Heart left ventricle (tissue), 16 donors: ENCODE results near the gene EGFL6. TPM values are rescaled to one million over a fixed set of nuclear protein-coding genes. Genes with fewer than 3 reads are reported as not detected.
"Not testable (repeated sequence)": the region's sequence is repeated elsewhere in the genome, so short reads cannot be mapped to it uniquely, and the experiment has no call there.

ENCODE experiments used
- ATAC-seq, 4 donors: fragments of 200-7000 bp; cut with Tn5 transposase; one replicate each; pipeline ENCODE4 v1.9.1; 2020 to 2022; ENCODE audit warnings: moderate library complexity in 4 of 4, mild to moderate bottlenecking in 3 of 4, moderate number of reproducible peaks in 1 of 4
- DNase-seq, 5 donors: peaks; one replicate each; pipeline ENCODE4 v3.0.0-alpha.2; 2020
- H3K27ac ChIP-seq, 12 donors: fragments of 200-600 bp; sonication (generic) in 4 of 12; one replicate each; pipeline versions ENCODE4 v1.5.0 to v1.8.0; 2016 to 2022; ENCODE audit warnings: mild to moderate bottlenecking in 2 of 12
- H3K27me3 ChIP-seq, 9 donors: fragments of 200-600 bp; sonication (generic) in 2 of 9; one replicate each; pipeline versions ENCODE4 v1.5.1 to v1.8.0; 2016 to 2022; ENCODE audit warnings: mild to moderate bottlenecking in 3 of 9
- H3K36me3 ChIP-seq, 9 donors: fragments of 200-600 bp; sonication (generic) in 2 of 9; one replicate each; pipeline versions ENCODE4 v1.5.0 to v1.8.0; 2018 to 2022; ENCODE audit warnings: mild to moderate bottlenecking in 2 of 9
- H3K4me1 ChIP-seq, 12 donors: fragments of 200-600 bp; sonication (generic) in 4 of 12; one replicate each; pipeline versions ENCODE4 v1.5.0 to v1.8.0; 2016 to 2022; ENCODE audit warnings: mild to moderate bottlenecking in 3 of 12
- H3K4me3 ChIP-seq, 12 donors: fragments of 200-600 bp; sonication (generic) in 4 of 12; one replicate each; pipeline versions ENCODE4 v1.5.0 to v1.8.0; 2017 to 2022; ENCODE audit warnings: mild to moderate bottlenecking in 9 of 12, moderate library complexity in 4 of 12
- H3K9me3 ChIP-seq, 12 donors: fragments of 200-600 bp; sonication (generic) in 4 of 12; one replicate each; pipeline versions ENCODE4 v1.5.0 to v1.8.0; 2016 to 2022; ENCODE audit warnings: mild to moderate bottlenecking in 1 of 12
- POLR2A ChIP-seq, 2 donors: fragments of 450-650 bp; IDR thresholded peaks; one replicate each; pipeline ENCODE4 v1.6.1; 2017; ENCODE audit warnings: antibody characterized with exemption in 2 of 2, mild to moderate bottlenecking in 2 of 2, moderate library complexity in 2 of 2
- WGBS, 4 donors: extraction: QIAGEN DNeasy Blood & Tissue Kit in 2 of 4; methylation state at CpG; one replicate each; pipeline versions ENCODE4 v1.1.5 to v1.1.7; 2013 to 2018; 5-methylcytosine and 5-hydroxymethylcytosine counted together
- intact Hi-C, 10 donors: fragments of 100-400 bp; cut with DNase I; formaldehyde crosslinking; loops; one replicate each; pipeline versions ENCODE4 v1.11.1 to v1.14.2; 2022
- polyA plus RNA-seq, 2 donors: library from polyadenylated mRNA; stranded (reverse); fragments of 200-250 nt; gene quantifications; one replicate each; pipeline ENCODE4 v1.2.3, GENCODE V29; 2013
- total RNA-seq, 9 donors: library from RNA; depleted of rRNA in 2 of 9; stranded (reverse); fragments of >200 nt in 2 of 9; fragmentation: NEBNext Ultra II Directional in 3 of 9; extraction: Animal tissue kit (Norgen Biotek cat#: 25700) in 3 of 9; gene quantifications; one replicate each; pipeline versions ENCODE4 v1.1.0 to v1.2.4, GENCODE V29; 2016 to 2023
- TF ChIP-seq, protein P1 (sequence below), 12 donors: fragments of 200-600 bp; sonication (generic) in 4 of 12; IDR thresholded peaks; one replicate each; pipeline versions ENCODE4 v1.5.0 to v1.8.0; 2018 to 2022; ENCODE audit warnings: antibody characterized with exemption in 12 of 12, mild to moderate bottlenecking in 5 of 12
- donor health status: ischemic (EF 13 %, LVEDD 7.1; RV severe dilation, severe dysfunction).
- donor health status: healthy with polysubstance abuse.
- donor health status: DM: no; HTN: yes; CAD: no.
- donor health status: DM: no; HTN: no; CAD: no.
- donor health status: ischemic (EF 25% LVEDD 6.9; RV normal size, moderate dysfunction).
- donor health status: ischemic (EF 25% LVEDD 5.7; RV mildly dilated, moderate dysfunction).
- donor health status: healthy.
- donor health status: DM: yes; HTN: yes; CAD: no.
- donor health status: ischemic (EF 35%, LVEDD 5.7; RV mildly dilated, moderate dysfunction).
- donor health status: nonischemic (EF 11% LVEDD 7.7; RV severe dilation, severe dysfunction).
- donor health status: DM: yes; HTN: yes; CAD: no.
- donor health status: PGD.
- donor health status: ischemic (EF 29% LVEDD 5.4; RV normal size, mild dysfunction).
- donor health status: nonischemic (EF 23%, LVEDD 6.1; RV moderate dilation, normal function).

Gene EGFL6
- total and polyA plus RNA-seq, 11 donors = 2.4 TPM; not detected in 10

DNA sequence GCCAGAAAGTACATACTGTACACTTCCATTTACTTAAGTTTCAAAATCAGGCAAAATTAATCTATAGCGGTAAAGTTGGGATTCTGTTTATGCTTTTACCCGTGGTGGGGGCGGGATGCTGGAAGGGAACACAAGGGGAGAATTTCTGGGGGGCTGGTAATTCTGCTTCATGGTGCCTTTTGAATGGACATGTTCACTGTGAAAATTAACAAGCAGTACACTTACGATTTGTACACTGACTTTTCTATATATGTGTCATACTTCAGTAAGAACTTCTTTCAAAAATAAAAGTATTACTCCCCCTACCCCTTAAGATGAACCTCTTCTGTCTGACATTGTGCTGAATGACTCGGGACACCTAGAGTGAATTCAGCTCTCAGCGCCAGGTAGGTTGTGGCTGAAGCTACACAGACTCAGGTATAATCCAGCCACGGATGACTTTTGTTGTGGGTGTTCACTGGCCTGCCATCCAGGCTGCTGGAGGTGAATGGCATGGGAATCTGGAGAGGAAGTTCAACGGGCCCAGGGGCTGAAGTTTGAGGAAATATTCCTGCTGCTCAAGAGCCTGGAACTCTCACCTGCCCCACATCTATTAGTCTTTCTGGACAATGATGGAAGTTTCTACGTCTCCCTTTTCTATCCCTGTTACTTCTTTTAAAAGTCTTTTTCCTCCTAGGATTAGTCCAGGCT lies 76.2 kb downstream of the EGFL6 start:
- 53 to 70% (median 59%) methylated on average over 9 of the region's 9 CpGs for WGBS, 4 donors
- ATAC-seq (no peak), DNase-seq (no peak)
- Histone ChIP-seq H3K9me3 (peaks cover 0 to 6% (median 0%) of the 10 kb centered on the region in 12 donors), H3K27ac (no peak overlapping the region), H3K36me3 (no peaks in the 10 kb centered on the region), H3K4me1 (peaks cover 0 to 10% (median 0%) of the 10 kb centered on the region in 12 donors), H3K27me3 (peaks cover 0 to 31% (median 0%) of the 10 kb centered on the region in 9 donors), H3K4me3 (no peak overlapping the region)
- TF ChIP-seq POLR2A (IDR thresholded peaks at IDR 0.05) = no peak
- TF ChIP-seq, protein P1, sequence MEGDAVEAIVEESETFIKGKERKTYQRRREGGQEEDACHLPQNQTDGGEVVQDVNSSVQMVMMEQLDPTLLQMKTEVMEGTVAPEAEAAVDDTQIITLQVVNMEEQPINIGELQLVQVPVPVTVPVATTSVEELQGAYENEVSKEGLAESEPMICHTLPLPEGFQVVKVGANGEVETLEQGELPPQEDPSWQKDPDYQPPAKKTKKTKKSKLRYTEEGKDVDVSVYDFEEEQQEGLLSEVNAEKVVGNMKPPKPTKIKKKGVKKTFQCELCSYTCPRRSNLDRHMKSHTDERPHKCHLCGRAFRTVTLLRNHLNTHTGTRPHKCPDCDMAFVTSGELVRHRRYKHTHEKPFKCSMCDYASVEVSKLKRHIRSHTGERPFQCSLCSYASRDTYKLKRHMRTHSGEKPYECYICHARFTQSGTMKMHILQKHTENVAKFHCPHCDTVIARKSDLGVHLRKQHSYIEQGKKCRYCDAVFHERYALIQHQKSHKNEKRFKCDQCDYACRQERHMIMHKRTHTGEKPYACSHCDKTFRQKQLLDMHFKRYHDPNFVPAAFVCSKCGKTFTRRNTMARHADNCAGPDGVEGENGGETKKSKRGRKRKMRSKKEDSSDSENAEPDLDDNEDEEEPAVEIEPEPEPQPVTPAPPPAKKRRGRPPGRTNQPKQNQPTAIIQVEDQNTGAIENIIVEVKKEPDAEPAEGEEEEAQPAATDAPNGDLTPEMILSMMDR (IDR thresholded peaks at IDR 0.05) = no peak
- intact Hi-C loops = loop anchor here (1.0 to 10.0 kb wide), 9 partner anchors 137 to 701 kb away; no protein-coding TSS in a partner anchor

DNA sequence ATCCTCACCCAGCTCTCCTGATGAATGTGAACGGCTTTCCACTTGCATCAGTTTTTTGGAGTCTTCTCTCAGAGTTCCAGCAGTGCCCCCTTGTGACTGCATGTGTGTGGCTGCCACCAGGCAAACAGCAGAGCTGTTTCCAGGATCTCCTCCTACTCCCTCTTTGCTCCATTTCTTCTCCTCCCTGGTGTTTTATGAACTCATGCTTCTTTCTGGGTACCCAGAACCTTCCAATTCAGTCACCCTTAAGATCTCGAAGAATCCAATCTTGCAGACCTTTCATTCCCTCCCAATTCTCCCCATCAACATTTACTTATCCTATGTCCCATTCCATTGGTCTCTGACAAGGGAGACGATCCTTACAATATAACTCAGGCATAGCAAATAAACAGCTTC lies 76.8 kb downstream of the EGFL6 start:
- Histone ChIP-seq H3K4me1 (peaks cover 0 to 10% (median 0%) of the 10 kb centered on the region in 12 donors), H3K27me3 (peaks cover 0 to 32% (median 0%) of the 10 kb centered on the region in 9 donors), H3K9me3 (peaks cover 0 to 6% (median 0%) of the 10 kb centered on the region in 12 donors), H3K36me3 (no peaks in the 10 kb centered on the region), H3K27ac (no peak overlapping the region), H3K4me3 (no peak overlapping the region)
- DNase-seq (peak; percentile 43 to 69 (median 64)), ATAC-seq (peak in 3 of 4 donors; percentile 68 to 81 (median 78))
- intact Hi-C loops = loop anchor here in 8 of 10 donors (2.0 to 10.0 kb wide), 7 partner anchors 137 to 701 kb away; no protein-coding TSS in a partner anchor
- no peak for TF ChIP-seq POLR2A (IDR thresholded peaks at IDR 0.05)
- TF ChIP-seq, protein P1 (IDR thresholded peaks at IDR 0.05) = peak; percentile 30 to 74 (median 62)
- WGBS, 4 donors = 42 to 44% (median 43%) methylated on average over 3 of the region's 3 CpGs

DNA sequence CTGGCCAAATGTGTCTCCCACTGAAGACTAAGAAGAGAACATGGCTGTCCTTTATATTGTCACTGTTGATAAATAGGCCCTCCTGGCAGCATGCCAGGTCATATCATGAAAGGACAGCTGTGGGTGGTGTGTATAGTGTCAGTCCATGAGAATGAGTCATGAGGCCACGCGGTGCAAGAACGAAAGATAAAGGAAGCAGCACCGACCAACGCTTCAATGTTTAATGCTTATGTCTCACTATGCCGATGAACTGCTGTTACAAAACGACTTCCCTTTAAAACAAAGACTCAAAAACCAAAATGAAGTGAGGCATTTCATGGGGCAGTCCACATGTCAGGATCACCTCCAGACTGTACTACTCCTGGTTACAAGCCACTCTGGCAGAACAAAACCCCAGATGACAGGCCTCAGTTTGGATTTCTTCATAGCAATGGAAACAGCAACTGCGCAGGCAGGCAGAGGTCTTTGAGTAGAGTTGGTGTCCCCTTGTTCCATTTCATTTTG lies 78.4 kb downstream of the EGFL6 start:
- peaks cover 0 to 14% (median 1%) of the 10 kb centered on the region in 12 donors for H3K4me1 ChIP-seq
- ATAC-seq (peak; percentile 63 to 80 (median 78)), DNase-seq (peak in 4 of 5 donors; percentile 33 to 76 (median 58))
- peak overlapping the region in 8 of 12 donors; percentile 18 to 67 (median 50) for H3K27ac ChIP-seq
- peaks cover 0 to 35% (median 0%) of the 10 kb centered on the region in 9 donors for H3K27me3 ChIP-seq
- 20 to 56% (median 30%) methylated on average over 8 of the region's 8 CpGs for WGBS, 4 donors
- no peak for TF ChIP-seq POLR2A (IDR thresholded peaks at IDR 0.05)
- TF ChIP-seq, protein P1 (IDR thresholded peaks at IDR 0.05) = no peak
- no peaks in the 10 kb centered on the region for H3K36me3 ChIP-seq
- no peak overlapping the region for H3K4me3 ChIP-seq
- intact Hi-C loops = loop anchor here in 8 of 10 donors (2.0 to 10.0 kb wide), 7 partner anchors 139 to 703 kb away; no protein-coding TSS in a partner anchor
- peaks cover 0 to 6% (median 0%) of the 10 kb centered on the region in 12 donors for H3K9me3 ChIP-seq

DNA sequence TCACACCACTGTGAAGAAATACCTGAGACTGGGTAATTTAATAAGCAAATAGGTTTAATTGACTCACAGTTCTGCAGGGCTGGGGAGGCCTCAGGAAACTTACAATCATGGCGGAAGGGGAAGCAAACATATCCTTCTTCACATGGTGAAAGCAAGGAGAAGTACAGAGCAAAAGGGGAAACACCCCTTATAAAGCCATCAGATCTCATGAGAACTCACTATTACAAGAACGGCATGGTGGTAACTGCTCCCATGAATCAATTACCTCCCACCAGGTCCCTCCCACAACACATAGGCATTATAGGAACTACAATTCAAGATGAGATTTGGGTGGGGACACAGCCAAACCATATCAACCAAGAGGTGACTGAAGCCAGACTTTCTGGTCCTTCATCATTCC lies 78.9 kb downstream of the EGFL6 start:
- whole genome bisulfite sequencing, 4 donors = 80 to 97% (median 92%) methylated on average over 2 of the region's 2 CpGs
- Histone ChIP-seq H3K4me1 (peaks cover 0 to 14% (median 1%) of the 10 kb centered on the region in 12 donors), H3K27ac (peak overlapping the region in 4 of 12 donors; percentile 46 to 67 (median 59)), H3K27me3 (peaks cover 0 to 35% (median 0%) of the 10 kb centered on the region in 9 donors)
- DNase-seq, H3K9me3 ChIP-seq, H3K4me3 ChIP-seq, H3K36me3 ChIP-seq, ATAC-seq: not testable (repeated sequence)
- intact Hi-C loops = loop anchor here in 5 of 10 donors (5.0 to 10.0 kb wide), 5 partner anchors 141 to 704 kb away; no protein-coding TSS in a partner anchor
